ENCODE results near the gene DNAH6.

Gene DNAH6

GRCh38 chr2:84487298-84487996 lies 28.9 kb upstream of the DNAH6 start:
- no peak for DNase-seq (ENCODE audit: low read depth, low spot score)
- TF ChIP-seq, protein P1, sequence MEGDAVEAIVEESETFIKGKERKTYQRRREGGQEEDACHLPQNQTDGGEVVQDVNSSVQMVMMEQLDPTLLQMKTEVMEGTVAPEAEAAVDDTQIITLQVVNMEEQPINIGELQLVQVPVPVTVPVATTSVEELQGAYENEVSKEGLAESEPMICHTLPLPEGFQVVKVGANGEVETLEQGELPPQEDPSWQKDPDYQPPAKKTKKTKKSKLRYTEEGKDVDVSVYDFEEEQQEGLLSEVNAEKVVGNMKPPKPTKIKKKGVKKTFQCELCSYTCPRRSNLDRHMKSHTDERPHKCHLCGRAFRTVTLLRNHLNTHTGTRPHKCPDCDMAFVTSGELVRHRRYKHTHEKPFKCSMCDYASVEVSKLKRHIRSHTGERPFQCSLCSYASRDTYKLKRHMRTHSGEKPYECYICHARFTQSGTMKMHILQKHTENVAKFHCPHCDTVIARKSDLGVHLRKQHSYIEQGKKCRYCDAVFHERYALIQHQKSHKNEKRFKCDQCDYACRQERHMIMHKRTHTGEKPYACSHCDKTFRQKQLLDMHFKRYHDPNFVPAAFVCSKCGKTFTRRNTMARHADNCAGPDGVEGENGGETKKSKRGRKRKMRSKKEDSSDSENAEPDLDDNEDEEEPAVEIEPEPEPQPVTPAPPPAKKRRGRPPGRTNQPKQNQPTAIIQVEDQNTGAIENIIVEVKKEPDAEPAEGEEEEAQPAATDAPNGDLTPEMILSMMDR (IDR thresholded peaks at IDR 0.05; ENCODE audit: insufficient read depth, low read length, missing control alignments): no peak
- ChIA-PET CTCF (interaction anchor here (1.4 to 2.9 kb wide), 2 partner anchors 395 to 439 kb away, joined by 5 to 10 read pairs; no protein-coding TSS in a partner anchor), POLR2A (no interaction called here)
- H3K4me3 ChIP-seq (ENCODE audit: low read depth, low read length): no peak overlapping the region

DNA sequence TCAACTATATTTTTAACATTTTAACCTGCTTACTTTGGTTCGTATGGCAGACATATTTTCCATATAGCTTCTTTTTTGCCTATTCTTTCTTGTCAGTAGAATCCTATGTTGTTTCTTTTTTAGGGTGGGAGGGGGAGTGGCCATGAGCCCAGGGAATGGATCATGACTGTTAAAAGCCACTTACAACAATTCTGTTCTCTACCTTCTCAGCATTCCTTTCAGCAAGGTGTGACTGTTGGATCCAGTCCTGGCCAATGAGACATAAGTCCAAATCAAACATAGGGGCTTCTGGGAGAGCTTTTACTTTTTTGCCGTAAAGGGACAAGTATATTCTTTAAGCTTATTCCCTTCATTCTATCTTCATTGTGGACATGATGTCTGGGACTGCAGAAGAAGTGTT lies 25.0 kb upstream of the DNAH6 start:
- no peak for DNase-seq (ENCODE audit: low read depth, low spot score)
- CTCF ChIA-PET: interaction anchor here (1.2 to 5.9 kb wide), 5 partner anchors 367 to 525 kb away, joined by 3 to 53 read pairs (median 6); no protein-coding TSS in a partner anchor
- no peak overlapping the region for H3K4me3 ChIP-seq (ENCODE audit: low read depth, low read length)
- POLR2A ChIA-PET: no interaction called here
- TF ChIP-seq, protein P1 (IDR thresholded peaks at IDR 0.05; ENCODE audit: insufficient read depth, low read length, missing control alignments): no peak

DNA sequence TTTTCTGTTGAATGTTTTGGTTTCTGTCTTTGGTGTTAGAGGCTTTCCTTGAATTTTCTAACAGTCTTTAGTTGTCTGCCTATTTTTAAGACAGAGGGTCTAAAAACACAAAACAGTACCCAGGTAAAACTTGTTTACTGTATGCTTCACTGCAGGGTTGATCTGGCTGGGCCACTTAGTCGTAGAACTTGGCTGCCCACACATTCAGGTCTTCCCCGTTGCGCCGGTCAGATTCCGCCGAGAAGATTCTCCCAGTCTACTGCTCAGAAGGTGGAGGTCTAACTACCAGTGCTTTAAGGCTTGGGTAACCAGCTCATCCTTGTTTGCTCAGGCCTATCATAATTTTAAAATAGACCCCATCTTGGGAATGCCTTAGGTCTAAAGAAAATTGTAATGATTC lies 24.6 kb upstream of the DNAH6 start:
- ChIA-PET POLR2A (no interaction called here), CTCF (interaction anchor here (1.2 to 5.9 kb wide), 7 partner anchors 8 to 524 kb away, joined by 3 to 53 read pairs (median 5); no protein-coding TSS in a partner anchor)
- no peak overlapping the region for H3K4me3 ChIP-seq (ENCODE audit: low read depth, low read length)
- DNase-seq (ENCODE audit: low read depth, low spot score): no peak
- TF ChIP-seq, protein P1 (IDR thresholded peaks at IDR 0.05; ENCODE audit: insufficient read depth, low read length, missing control alignments): no peak

GRCh38 chr2:84492571-84492970 lies 23.7 kb upstream of the DNAH6 start:
- no peak for DNase-seq (ENCODE audit: low read depth, low spot score)
- POLR2A ChIA-PET: interaction anchor here (0.7 kb wide), 1 partner anchor 477 kb away, joined by 5 read pairs; no protein-coding TSS in a partner anchor
- H3K4me3 ChIP-seq (ENCODE audit: low read depth, low read length): no peak overlapping the region
- CTCF ChIA-PET: interaction anchor here (0.8 to 5.9 kb wide), 10 partner anchors 9 to 806 kb away, joined by 3 to 53 read pairs (median 5); partner anchors contain the start of gene TRABD2A
- TF ChIP-seq, protein P1 (IDR thresholded peaks at IDR 0.05; ENCODE audit: insufficient read depth, low read length, missing control alignments): no peak

DNA sequence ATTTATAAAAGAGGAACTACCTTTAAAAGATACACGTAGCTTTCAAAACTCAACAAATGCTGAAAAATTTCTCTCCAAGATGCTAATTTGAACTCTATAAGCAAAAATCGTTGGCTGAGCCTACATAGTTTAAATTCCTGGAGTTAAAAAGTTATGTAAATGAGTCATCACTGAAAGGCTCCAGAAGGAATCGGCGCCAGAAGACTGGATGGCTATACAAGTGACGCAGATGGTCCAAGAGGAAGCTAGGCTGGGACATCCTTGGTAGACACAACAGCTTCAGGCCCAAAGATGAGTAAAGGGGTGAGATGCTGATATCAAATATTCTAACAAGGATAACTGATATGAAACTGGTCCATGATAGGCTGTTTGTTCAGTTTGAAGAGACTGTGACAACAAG lies 22.8 kb upstream of the DNAH6 start:
- CTCF ChIA-PET: interaction anchor here (0.6 to 5.9 kb wide), 13 partner anchors 11 to 805 kb away, joined by 3 to 53 read pairs (median 5); partner anchors contain the start of gene TRABD2A
- TF ChIP-seq, protein P1 (IDR thresholded peaks at IDR 0.05; ENCODE audit: insufficient read depth, low read length, missing control alignments): no peak

DNA sequence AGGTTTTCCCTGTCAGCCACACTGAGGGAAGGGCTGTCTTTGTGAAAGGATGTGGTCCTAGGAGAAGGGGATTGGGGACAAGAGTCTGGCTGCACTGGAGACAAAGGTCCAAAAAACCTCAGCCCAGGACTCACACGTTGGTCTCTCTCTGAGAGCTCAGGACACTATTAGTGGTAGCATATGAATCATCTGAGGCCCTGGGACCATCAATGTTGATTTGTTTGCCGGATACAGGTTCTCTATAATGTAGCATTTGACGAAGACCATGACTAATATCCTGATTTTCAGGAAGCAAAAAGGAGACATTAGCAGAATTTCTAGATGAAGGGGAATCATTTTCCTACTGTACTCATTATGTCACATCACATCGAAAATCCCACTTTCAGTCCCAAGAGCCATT lies 22.2 kb upstream of the DNAH6 start:
- H3K4me3 ChIP-seq (ENCODE audit: low read depth, low read length): no peak overlapping the region
- TF ChIP-seq, protein P1 (IDR thresholded peaks at IDR 0.05; ENCODE audit: insufficient read depth, low read length, missing control alignments): no peak
- POLR2A ChIA-PET: interaction anchor here (0.8 to 1.4 kb wide), 3 partner anchors 35 to 426 kb away, joined by 3 to 4 read pairs (median 3); no protein-coding TSS in a partner anchor
- CTCF ChIA-PET: interaction anchor here (0.6 to 5.9 kb wide), 10 partner anchors 10 to 805 kb away, joined by 3 to 53 read pairs (median 5); partner anchors contain the start of gene TRABD2A
- no peak for DNase-seq (ENCODE audit: low read depth, low spot score)

More for the DNA sequence above, 22.8 kb upstream of the DNAH6 start:
- POLR2A ChIA-PET: interaction anchor here (0.8 to 1.4 kb wide), 3 partner anchors 34 to 426 kb away, joined by 3 to 4 read pairs (median 3); no protein-coding TSS in a partner anchor
- DNase-seq (ENCODE audit: low read depth, low spot score): peak; percentile 80
- no peak overlapping the region for H3K4me3 ChIP-seq (ENCODE audit: low read depth, low read length)

Measured in AG04449 (cell line).